ENCODE results near the gene ADGRA1.

GRCh38 chr10:133170092-133170491 is 82.4 kb downstream of the ADGRA1 start:
- TF ChIP-seq ZFP3 (CRISPR knock-in tag; IDR thresholded peaks at IDR 0.05): no peak
- TF ChIP-seq ARNTL (CRISPR knock-in tag; IDR thresholded peaks at IDR 0.05; ENCODE audit: borderline replicate concordance, low read depth): no peak
